GM19395 (cell line): Measurements from ENCODE around the gene MYL3.
A peak's percentile ranks its signal among the peaks of the same experiment; 100 is the strongest.

Source experiments
- ATAC-seq: cut with Tn5 transposase; IDR thresholded peaks from one replicate; pipeline ENCODE4 v1.9.1; 2021; ENCODE audit warnings: mild to moderate bottlenecking, moderate library complexity; ENCODE audit not compliant: unreplicated experiment

MYL3 gene

DNA sequence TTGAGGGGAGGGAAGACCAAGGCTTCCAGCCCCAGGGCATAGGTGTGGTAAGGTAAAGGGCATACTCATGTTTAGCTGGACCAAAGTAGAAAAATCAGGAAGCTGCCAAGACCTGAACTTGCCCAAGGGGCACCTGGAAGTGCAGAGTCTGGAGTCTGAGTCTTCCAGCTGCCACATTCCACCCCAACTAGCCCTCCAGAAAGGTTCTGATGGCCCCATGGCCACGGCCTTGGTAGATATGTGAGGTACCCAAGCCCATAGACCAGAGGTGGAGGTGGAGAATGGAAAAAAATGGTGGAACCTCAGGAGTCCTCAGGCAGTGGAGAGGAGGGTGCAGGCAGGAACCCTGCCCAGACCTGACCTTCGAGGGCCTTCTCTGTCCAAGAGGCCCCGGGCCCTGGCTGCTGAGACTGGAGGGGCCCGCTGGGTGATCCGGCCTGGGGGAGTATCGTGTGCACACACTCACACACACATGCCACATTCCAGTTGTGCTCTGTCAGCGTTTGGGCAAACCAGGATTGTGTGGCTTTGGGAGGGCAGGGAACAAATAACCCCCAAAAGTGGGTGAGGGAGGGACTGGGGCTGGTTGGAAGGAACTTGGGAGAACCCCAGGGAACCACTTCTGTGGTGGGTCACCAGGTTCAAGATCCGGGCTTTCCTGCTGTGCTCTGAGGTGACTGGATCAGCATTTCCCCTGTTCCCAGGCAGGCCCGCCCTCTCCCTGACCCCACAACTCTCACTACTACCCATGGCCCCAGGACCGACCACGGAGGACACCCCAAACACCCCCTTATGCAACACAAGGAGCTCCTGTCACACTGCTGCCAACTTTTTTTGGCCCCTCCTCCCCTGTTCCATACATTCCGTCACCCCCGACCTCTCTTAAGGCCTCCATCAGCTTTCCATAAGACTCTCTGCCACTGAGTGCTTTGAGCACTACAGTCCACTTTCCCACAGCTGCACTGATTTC lies 11.6 kb downstream of the MYL3 start:
- ATAC-seq: no peak

GRCh38 chr3:46850468-46850779 lies 12.8 kb downstream of the MYL3 start:
- ATAC-seq: no peak

- ATAC-seq: no peak
Measured at GRCh38 chr3:46849686-46850467, 13.4 kb downstream of the MYL3 start.

DNA sequence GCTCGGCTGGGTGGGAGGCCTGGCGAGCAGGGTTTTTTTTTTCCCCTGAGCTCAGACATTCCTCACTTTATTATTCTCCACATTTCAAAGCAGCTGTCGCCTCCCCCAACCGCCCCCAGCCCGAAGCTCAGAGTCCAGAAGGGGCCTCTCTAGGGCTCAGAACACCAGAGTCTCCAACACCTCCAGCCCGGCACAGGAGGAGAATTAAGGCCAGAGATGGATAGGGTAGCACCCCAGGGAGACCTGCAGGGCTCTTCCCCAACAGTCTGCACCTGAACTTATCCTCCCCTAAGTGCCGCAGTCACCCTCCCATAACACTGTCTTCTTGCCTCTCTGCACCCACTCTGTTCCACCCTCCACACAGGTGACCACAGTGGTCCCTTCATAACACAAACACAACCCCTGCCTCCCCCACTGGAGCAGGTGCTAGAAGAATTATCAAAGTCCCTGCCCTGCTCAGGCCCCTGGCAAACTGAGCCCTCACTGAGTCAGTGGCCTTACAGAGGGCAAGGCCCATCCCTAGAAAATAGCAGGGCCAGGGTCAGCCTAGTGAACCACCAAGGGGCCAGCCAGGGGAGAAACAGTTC lies 14.1 kb downstream of the MYL3 start:
- ATAC-seq: no peak

GRCh38 chr3:46848271-46849044 lies 14.8 kb downstream of the MYL3 start:
- ATAC-seq: no peak

DNA sequence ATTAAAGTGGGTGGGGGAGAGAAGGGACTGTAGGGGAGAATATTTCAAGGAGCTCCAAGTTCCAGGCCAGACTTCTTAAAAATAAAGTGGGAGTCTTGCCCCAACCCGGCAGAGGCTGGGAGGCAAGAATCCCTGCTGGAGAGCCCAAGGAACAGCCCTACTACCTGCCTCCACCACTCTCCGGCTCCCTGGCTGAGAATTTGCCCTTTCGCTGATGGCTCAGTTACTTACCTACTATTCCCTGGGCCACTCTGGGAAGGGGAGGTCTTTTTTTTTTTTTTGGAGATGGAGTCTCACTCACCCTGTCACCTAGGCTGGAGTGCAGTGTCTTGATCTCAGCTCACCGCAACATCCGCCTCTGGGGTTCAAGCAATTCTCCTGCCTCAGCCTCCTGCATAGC lies 15.5 kb downstream of the MYL3 start:
- ATAC-seq: no peak

DNA sequence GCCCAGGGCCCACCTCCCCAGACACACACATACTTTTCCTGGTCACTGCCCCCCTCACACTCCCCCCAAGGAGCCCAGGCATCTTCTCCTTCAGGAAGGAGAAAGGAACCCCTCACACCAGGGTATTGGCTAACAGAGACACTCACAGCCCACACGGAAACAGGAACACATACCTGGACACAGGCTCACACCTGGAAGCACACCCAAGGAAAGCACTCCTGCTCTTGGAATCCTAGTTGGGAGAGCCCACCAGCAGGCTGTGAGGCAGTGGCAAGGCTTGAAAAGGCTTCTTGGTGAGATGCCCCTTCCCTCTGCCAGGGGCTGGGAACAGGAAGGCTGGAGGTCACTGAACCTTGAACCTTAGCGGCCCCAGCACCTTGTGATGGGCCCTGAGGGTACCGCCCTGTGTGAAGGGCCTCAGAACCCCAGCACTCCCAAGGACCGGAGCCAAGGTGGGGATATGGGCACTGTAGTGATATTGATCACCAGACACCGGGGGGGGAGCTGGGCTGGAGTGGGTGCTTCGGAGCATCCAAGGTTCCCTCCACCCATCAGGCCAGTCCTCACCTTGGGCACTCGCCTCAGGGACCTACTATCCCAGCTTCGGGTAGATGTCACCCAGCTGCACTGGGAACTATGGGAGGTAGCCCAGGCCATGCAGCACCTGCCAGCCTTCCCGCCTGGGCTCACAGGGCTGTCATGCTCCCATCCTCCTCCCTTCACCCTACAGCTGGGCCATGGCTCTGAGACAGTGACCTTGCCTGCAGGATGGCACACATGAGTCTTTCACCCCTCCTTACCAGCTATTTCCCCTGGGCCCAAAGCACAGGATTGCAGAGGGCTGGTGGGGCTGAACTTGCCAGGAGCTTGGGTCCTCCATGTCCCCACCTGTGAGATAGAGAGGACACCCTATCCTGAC lies 16.4 kb downstream of the MYL3 start:
- ATAC-seq: no peak

DNA sequence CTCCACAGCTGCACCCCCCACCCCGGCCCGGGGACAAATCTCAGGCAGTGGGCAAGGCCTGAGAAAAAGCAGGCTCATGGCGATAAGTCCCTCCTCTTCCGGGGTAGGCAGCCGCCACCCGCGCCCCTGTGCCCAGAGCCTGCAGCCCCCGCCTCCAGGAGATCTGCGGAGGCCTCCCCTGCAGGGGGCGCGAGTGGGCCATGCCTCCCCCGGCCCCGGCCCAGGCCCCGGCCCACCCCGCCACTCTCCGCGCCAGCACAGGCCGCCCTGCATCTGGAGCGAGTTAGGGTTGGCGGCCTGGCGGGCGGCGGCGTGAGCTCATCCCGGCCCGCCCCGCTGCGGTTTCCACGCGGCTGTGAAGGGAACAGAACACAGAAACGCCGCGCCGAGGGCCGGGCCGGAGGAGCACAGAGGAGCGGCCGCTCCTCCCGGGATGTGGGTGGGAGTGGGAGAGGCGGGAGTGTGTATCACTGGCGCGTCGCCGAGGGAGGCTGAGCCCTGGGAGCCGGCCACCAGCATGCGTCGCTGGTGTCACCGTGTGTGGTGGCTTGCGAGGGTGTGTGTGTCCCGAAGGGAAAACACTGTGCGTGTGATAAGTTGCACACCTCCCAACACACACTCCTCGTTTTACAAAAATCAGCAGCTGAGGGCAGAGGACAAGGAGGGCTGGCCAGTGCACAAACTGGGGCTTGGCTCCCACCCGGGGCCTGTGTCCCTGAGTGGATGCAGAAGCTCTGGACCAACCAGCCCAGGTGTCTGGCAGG lies 17.2 kb downstream of the MYL3 start:
- ATAC-seq: peak; percentile 65

DNA sequence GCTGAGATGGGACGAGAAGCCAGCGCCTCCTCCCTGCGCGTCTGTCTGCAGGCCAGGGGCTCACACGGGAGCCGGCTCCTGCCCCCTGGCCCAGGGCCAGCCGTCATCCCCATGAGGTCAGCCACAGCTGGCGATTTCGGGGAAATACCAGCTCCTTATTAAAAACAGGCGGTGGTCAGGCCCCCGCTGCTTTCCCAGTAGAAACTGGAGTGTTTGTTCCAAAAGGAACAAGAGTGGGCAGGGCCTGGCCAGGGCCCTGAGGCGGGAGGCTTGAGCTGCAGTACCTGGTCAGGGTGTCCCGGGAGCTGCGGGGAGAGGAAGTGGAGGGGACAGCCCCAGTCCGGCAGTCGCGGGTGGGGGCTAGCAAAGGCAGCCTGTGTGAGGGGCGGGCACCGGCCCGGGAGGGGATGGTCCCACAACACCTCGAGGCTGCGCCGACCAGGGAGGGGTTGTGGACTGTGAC lies 17.8 kb downstream of the MYL3 start:
- peak; percentile 52 for ATAC-seq

DNA sequence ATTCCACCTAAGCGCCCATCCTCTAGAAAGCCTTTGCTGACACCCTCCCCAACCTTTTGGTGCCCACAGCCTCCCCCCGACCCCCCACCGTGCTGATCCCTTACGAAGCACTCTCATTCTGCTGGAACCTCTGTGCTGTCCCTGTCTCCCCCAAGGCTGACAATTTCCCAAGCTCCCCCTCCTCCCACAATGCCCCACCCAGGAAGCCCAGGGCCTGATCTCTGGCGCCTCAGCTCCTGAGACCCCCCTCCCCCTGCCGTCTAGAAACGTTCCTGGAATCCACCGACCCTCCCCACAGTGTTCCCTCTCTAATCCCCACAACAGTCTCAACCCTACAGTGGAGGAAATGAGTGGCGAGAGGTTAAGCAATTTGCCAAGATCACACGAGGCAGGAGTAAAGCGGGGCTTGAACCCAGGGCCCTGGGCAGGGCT lies 18.3 kb downstream of the MYL3 start:
- ATAC-seq: no peak

GRCh38 chr3:46844397-46844796 lies 18.8 kb downstream of the MYL3 start:
- no peak for ATAC-seq

DNA sequence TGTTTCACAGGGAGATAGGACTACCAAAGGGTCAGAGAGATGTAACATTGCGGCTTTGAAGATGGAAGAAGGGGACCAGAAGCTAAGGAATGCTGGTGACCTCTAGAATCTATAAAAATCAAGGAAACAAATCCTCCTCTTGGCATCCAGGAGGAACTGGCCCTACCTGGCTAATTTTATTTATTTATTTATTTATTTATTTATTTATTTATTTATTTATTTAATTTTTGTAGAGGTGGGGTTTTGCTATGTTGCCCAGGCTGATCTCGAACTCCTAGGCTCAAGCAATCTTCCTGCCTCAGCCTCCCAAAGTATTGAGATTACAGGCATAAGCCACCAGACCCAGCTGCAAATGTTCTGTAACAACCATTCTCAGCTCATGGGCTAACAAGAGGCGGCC lies 19.7 kb downstream of the MYL3 start:
- ATAC-seq: no peak

DNA sequence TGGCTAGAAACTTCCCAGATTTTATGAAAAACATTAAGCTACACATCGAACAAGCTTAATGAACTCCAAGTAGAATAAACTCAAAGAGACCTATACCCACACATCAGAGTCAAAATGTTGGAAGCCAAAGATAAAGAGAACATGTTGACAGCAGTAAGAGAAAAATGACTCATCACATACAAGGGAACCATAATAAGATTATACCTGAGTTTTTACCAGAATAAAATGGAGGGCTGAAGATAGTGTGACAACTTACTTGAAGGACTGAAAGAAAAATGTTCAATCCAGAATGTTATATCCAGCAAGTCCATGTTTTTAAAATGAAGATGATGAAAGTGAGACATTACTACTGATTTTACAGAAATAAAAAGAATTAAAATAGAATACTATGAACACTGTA lies 22.8 kb downstream of the MYL3 start:
- no peak for ATAC-seq

DNA sequence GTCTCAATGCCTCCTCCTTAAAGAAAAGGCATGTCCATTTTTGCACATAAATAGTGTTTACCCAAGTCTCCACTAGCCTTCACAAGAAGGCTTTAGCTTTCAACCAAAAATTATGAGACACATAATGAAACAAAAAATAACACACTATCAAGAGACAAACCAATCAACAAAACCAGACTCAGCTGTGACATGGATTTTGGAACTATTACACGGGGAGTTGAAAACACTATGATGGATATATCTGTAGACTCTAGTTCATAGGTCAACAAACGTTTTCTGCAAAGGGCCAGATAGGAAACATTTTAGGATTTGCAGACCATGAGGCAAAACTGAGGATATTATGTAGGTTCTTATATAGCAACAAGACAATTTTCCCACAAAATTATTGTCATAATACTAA lies 24.9 kb downstream of the MYL3 start:
- ATAC-seq: no peak

GRCh38 chr3:46835491-46835890 lies 27.8 kb downstream of the MYL3 start:
- ATAC-seq: no peak

- ATAC-seq: no peak
Measured at GRCh38 chr3:46835054-46835453, 28.2 kb downstream of the MYL3 start.

- ATAC-seq: no peak
Measured at GRCh38 chr3:46833346-46834300, 29.6 kb downstream of the MYL3 start.

DNA sequence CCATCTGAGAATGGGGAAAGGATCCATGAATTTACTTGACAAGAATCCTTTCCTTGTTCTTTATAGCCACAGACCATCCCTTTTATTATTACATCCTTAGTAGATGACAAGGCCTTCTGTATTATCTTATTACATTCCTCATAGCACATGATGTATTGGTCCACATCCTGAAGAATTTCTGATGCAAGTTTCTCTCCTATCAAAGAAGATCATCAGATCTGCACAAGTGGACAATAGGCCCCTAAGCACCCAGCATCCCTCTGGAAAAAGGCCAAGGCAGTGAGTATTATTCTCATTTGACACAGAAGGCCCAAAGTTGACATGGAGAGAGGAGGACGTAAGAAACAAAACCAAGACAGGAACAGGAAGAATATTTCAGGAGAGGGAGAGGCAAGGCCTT lies 31.4 kb downstream of the MYL3 start:
- ATAC-seq: no peak
